GM23248 (cell line): Measurements from ENCODE around the gene TEAD1. TPM values are rescaled to one million over a fixed set of nuclear protein-coding genes. Genes with fewer than 3 reads are reported as not detected.
A peak's percentile ranks its signal among the peaks of the same experiment; 100 is the strongest.

ENCODE experiments used
- DNase-seq: peaks from one replicate; pipeline ENCODE4 v3.0.0-alpha.2; 2015
- H2AFZ ChIP-seq: fragments of 200-600 bp; sonication (generic); 2 replicates; pipeline ENCODE4 v1.6.1; 2016; ENCODE audit warnings: antibody characterized with exemption
- H3F3A ChIP-seq: fragments of 200-600 bp; sonication (generic); 2 replicates; pipeline ENCODE4 v1.6.1; 2016; ENCODE audit warnings: mild to moderate bottlenecking, antibody characterized with exemption, mixed run types; ENCODE audit not compliant: insufficient read depth
- H3K27ac ChIP-seq: fragments of 200-600 bp; sonication (generic); 2 replicates; pipeline ENCODE4 v1.5.1; 2016; ENCODE audit warnings: mild to moderate bottlenecking
- H3K27me3 ChIP-seq: fragments of 200-600 bp; sonication (generic); replicated peaks from 2 replicates; pipeline ENCODE4 v1.6.1; 2016; ENCODE audit warnings: mild to moderate bottlenecking; ENCODE audit not compliant: insufficient read depth
- H3K36me3 ChIP-seq: fragments of 200-600 bp; sonication (generic); 2 replicates; pipeline ENCODE4 v1.6.1; 2016; ENCODE audit warnings: low read depth, mild to moderate bottlenecking
- H3K4me1 ChIP-seq: fragments of 200-600 bp; sonication (generic); 2 replicates; pipeline ENCODE4 v1.6.1; 2016; ENCODE audit warnings: mild to moderate bottlenecking; ENCODE audit not compliant: insufficient read depth
- H3K4me2 ChIP-seq: fragments of 200-600 bp; sonication (generic); one replicate; pipeline ENCODE4 v1.6.1; 2016; ENCODE audit warnings: mild to moderate bottlenecking; ENCODE audit not compliant: unreplicated experiment
- H3K4me3 ChIP-seq: fragments of 200-600 bp; sonication (generic); 2 replicates; pipeline ENCODE4 v1.5.1; 2016; ENCODE audit warnings: mild to moderate bottlenecking
- H3K79me2 ChIP-seq: fragments of 200-600 bp; sonication (generic); 2 replicates; pipeline ENCODE4 v1.6.1; 2016; ENCODE audit warnings: mild to moderate bottlenecking; ENCODE audit not compliant: insufficient read depth
- H3K9ac ChIP-seq: fragments of 200-600 bp; sonication (generic); 2 replicates; pipeline ENCODE4 v1.6.1; 2016; ENCODE audit warnings: mild to moderate bottlenecking
- H3K9me2 ChIP-seq: fragments of 200-600 bp; sonication (generic); 2 replicates; pipeline ENCODE4 v1.6.1; 2016; ENCODE audit warnings: mixed run types, mild to moderate bottlenecking, moderate library complexity; ENCODE audit not compliant: insufficient read depth
- H3K9me3 ChIP-seq: fragments of 200-600 bp; sonication (generic); one replicate; pipeline ENCODE4 v1.6.1; 2017; ENCODE audit warnings: low read depth
- H4K20me1 ChIP-seq: fragments of 200-600 bp; sonication (generic); 2 replicates; pipeline ENCODE4 v1.6.0; 2016; ENCODE audit not compliant: insufficient read depth
- EZH2 ChIP-seq: fragments of 200-600 bp; sonication (generic); IDR thresholded peaks from 2 replicates; pipeline ENCODE4 v1.6.1; 2018; ENCODE audit warnings: antibody characterized with exemption, mild to moderate bottlenecking; ENCODE audit not compliant: insufficient read depth, poor library complexity, severe bottlenecking
- EZH2phosphoT487 ChIP-seq: fragments of 200-600 bp; sonication (generic); IDR thresholded peaks from 2 replicates; pipeline ENCODE4 v1.6.1; 2018; ENCODE audit warnings: antibody characterized with exemption, moderate library complexity, mild to moderate bottlenecking, low read depth; ENCODE audit not compliant: insufficient read depth
- WGBS, 2 experiments: methylation state at CpG; one replicate each; pipeline ENCODE4 v1.1.6; 2015 to 2017; ENCODE audit warnings: low lambda C conversion rate in 2 of 2, low coverage in 1 of 2; ENCODE audit errors: missing lambda C conversion rate in 2 of 2; 5-methylcytosine and 5-hydroxymethylcytosine counted together
- in situ Hi-C: fragments of 300-500 bp; cut with MboI; formaldehyde crosslinking; loops from 2 replicates; pipeline ENCODE4 v1.15.0; 2020
- polyA plus RNA-seq: library from polyadenylated mRNA; unstranded; fragments of >200 nt; fragmentation: Nextera tagmentation; extraction: Ambion mirVana; gene quantifications from 2 replicates; pipeline ENCODE4 v1.2.1, GENCODE V29; 2016
- total RNA-seq: library from RNA; depleted of rRNA; stranded (reverse); fragments of >200 nt; shearing (Covaris generic); gene quantifications from 2 replicates; pipeline ENCODE4 v1.2.3, GENCODE V29; 2014

Gene TEAD1
- total and polyA plus RNA-seq, 2 experiments from 2014 or later = 52.3 to 144 TPM

- Histone ChIP-seq H3K4me2 (peak overlapping the region; percentile 12), H3K4me1 (peaks cover 47% of the 10 kb centered on the region), H3K9ac (no peak overlapping the region), H3K9me2 (no peaks in the 10 kb centered on the region), H2AFZ (no peak overlapping the region), H4K20me1 (no peaks in the 10 kb centered on the region), H3K36me3 (peaks cover 19% of the 10 kb centered on the region), H3K79me2 (peaks cover 68% of the 10 kb centered on the region), H3K27ac (peak overlapping the region; percentile 66), H3K9me3 (no peaks in the 10 kb centered on the region), H3F3A (peaks cover 66% of the 10 kb centered on the region), H3K27me3 (no peaks in the 10 kb centered on the region), H3K4me3 (no peak overlapping the region)
- TF ChIP-seq EZH2phosphoT487 (no peak), EZH2 (no peak)
- 96 to 100% methylated on average over 1 of the region's 1 CpG for WGBS, 2 experiments
- peak; percentile 26 for DNase-seq
- in situ Hi-C loops = no loop called here
Observed at GRCh38 chr11:12901272-12901671, 227.1 kb downstream of the TEAD1 start.

- in situ Hi-C loops = no loop called here
- Histone ChIP-seq H3K4me2 (peak overlapping the region; percentile 12), H3F3A (peaks cover 70% of the 10 kb centered on the region), H3K27me3 (no peaks in the 10 kb centered on the region), H3K27ac (peak overlapping the region; percentile 66), H3K4me1 (peaks cover 54% of the 10 kb centered on the region), H4K20me1 (no peaks in the 10 kb centered on the region), H2AFZ (no peak overlapping the region), H3K79me2 (peaks cover 65% of the 10 kb centered on the region), H3K9me3 (no peaks in the 10 kb centered on the region), H3K36me3 (peaks cover 19% of the 10 kb centered on the region), H3K9me2 (no peaks in the 10 kb centered on the region), H3K9ac (no peak overlapping the region), H3K4me3 (no peak overlapping the region)
- TF ChIP-seq EZH2 = no peak
- DNase-seq = peak; percentile 75
- 40 to 41% methylated on average over 7 of the region's 7 CpGs for WGBS, 2 experiments
Observed at GRCh38 chr11:12901874-12902481, 227.8 kb downstream of the TEAD1 start.

GRCh38 chr11:12902791-12903486 is 228.7 kb downstream of the TEAD1 start:
- Histone ChIP-seq H3K27ac (peak overlapping the region; percentile 9; the same call in 1 of the 2 replicates), H3K4me3 (no peak overlapping the region), H3K9me2 (no peaks in the 10 kb centered on the region), H3K79me2 (peaks cover 66% of the 10 kb centered on the region), H3K4me2 (no peak overlapping the region), H3K9ac (no peak overlapping the region), H4K20me1 (no peaks in the 10 kb centered on the region), H3K27me3 (no peaks in the 10 kb centered on the region), H3F3A (peaks cover 67% of the 10 kb centered on the region), H3K9me3 (no peaks in the 10 kb centered on the region), H3K36me3 (peaks cover 19% of the 10 kb centered on the region), H2AFZ (no peak overlapping the region), H3K4me1 (peaks cover 45% of the 10 kb centered on the region)
- DNase-seq = no peak
- WGBS, 2 experiments = 96 to 98% methylated on average over 6 of the region's 6 CpGs
- in situ Hi-C loops = no loop called here
- no peak for TF ChIP-seq EZH2
- no peak for TF ChIP-seq EZH2phosphoT487

- Histone ChIP-seq H3F3A (peaks cover 49% of the 10 kb centered on the region), H2AFZ (no peak overlapping the region), H3K79me2 (peaks cover 68% of the 10 kb centered on the region), H3K27me3 (no peaks in the 10 kb centered on the region), H3K4me2 (no peak overlapping the region), H3K4me3 (no peak overlapping the region), H3K27ac (no peak overlapping the region), H3K9me3 (no peaks in the 10 kb centered on the region), H3K9ac (no peak overlapping the region), H3K36me3 (peaks cover 29% of the 10 kb centered on the region), H3K9me2 (no peaks in the 10 kb centered on the region), H4K20me1 (no peaks in the 10 kb centered on the region), H3K4me1 (peaks cover 35% of the 10 kb centered on the region)
- in situ Hi-C loops = no loop called here
- WGBS, 2 experiments = 90 to 92% methylated on average over 4 of the region's 4 CpGs
- no peak for TF ChIP-seq EZH2
- no peak for TF ChIP-seq EZH2phosphoT487
- DNase-seq = no peak
Observed at GRCh38 chr11:12905435-12905834, 231.2 kb downstream of the TEAD1 start.
